HEK293 (cell line): ENCODE results near the gene RTL1.

Experiments used
- TCF7L2 ChIP-seq: IDR thresholded peaks from 2 replicates; pipeline ENCODE4 v1.6.1; 2011; ENCODE audit warnings: low read depth, mild to moderate bottlenecking, inconsistent platforms, low read length, moderate library complexity, borderline replicate concordance
- YY1 ChIP-seq: fragments of 450-650 bp; formaldehyde crosslinking; IDR thresholded peaks from 2 replicates; pipeline ENCODE4 v1.5.1; 2018; ENCODE audit warnings: missing biosample characterization, missing genetic modification characterization
- ZBTB26 ChIP-seq: fragments of 450-650 bp; formaldehyde crosslinking; optimal IDR thresholded peaks from 2 replicates; pipeline ENCODE3; 2016; ENCODE audit warnings: missing biosample characterization, mild to moderate bottlenecking, missing genetic modification characterization
- ZNF175 ChIP-seq: fragments of 450-650 bp; formaldehyde crosslinking; IDR thresholded peaks from 2 replicates; pipeline ENCODE4 v1.5.1; 2016; ENCODE audit warnings: missing biosample characterization, missing genetic modification characterization

GRCh38 chr14:100898465-100898864 lies 5.1 kb downstream of the RTL1 start:
- TF ChIP-seq ZBTB26 (no peak), TCF7L2 (no peak), ZNF175 (tag by site-specific recombination) (no peak), YY1 (no peak)
